ENCODE measurements around the gene USP5. TPM values are rescaled to one million over a fixed set of nuclear protein-coding genes. Genes with fewer than 3 reads are reported as not detected.

The USP5 gene
- total RNA-seq, 1 donor from 2014 or later: 146 TPM

GRCh38 chr12:6832125-6832524 is 19.8 kb upstream of the USP5 start:
- TF ChIP-seq EZH2 (IDR thresholded peaks at IDR 0.05; ENCODE audit: insufficient read depth, low read length): no peak
- no peak for TF ChIP-seq CTCF (IDR thresholded peaks at IDR 0.05; ENCODE audit: insufficient read depth, low read depth, low read length)
- Histone ChIP-seq H3K4me2 (ENCODE audit: low read length) (no peak overlapping the region), H3K36me3 (ENCODE audit: insufficient read depth, low read length) (peaks cover 25% of the 10 kb centered on the region), H3K4me1 (ENCODE audit: insufficient read depth, low read length) (peaks cover 12% of the 10 kb centered on the region), H3K27ac (ENCODE audit: low read depth, low read length) (no peak overlapping the region), H3K4me3 (ENCODE audit: insufficient read depth, low read depth, low read length) (no peak overlapping the region), H3K9me3 (ENCODE audit: insufficient read depth, low read depth, low read length) (no peaks in the 10 kb centered on the region), H4K20me1 (ENCODE audit: insufficient read depth, low read length) (peaks cover 23% of the 10 kb centered on the region), H3K9ac (ENCODE audit: low read length) (no peak overlapping the region), H3K27me3 (ENCODE audit: insufficient read depth, low read length) (no peaks in the 10 kb centered on the region), H2AFZ (ENCODE audit: low read depth, low read length) (no peak overlapping the region), H3K79me2 (ENCODE audit: insufficient read depth, low read length) (peaks cover 29% of the 10 kb centered on the region)
- Mint-ChIP-seq H3K27ac (ENCODE audit: unreplicated experiment) (no peak overlapping the region), H3K27me3 (ENCODE audit: low read depth, unreplicated experiment) (no peaks in the 10 kb centered on the region), H3K4me3 (ENCODE audit: unreplicated experiment) (no peak overlapping the region), H3K4me1 (ENCODE audit: low read depth, unreplicated experiment) (peaks cover 5% of the 10 kb centered on the region), H3K9me3 (ENCODE audit: unreplicated experiment) (no peaks in the 10 kb centered on the region), H3K36me3 (ENCODE audit: low read depth, unreplicated experiment) (peaks cover 6% of the 10 kb centered on the region)
- DNase-seq (ENCODE audit: low read depth) (no peak), FAIRE-seq (no peak)

- Histone ChIP-seq H4K20me1 (ENCODE audit: insufficient read depth, low read length) (peaks cover 24% of the 10 kb centered on the region), H3K4me1 (ENCODE audit: insufficient read depth, low read length) (peaks cover 6% of the 10 kb centered on the region), H3K27me3 (ENCODE audit: insufficient read depth, low read length) (no peaks in the 10 kb centered on the region), H3K27ac (ENCODE audit: low read depth, low read length) (no peak overlapping the region), H3K36me3 (ENCODE audit: insufficient read depth, low read length) (peaks cover 30% of the 10 kb centered on the region), H2AFZ (ENCODE audit: low read depth, low read length) (no peak overlapping the region), H3K4me2 (ENCODE audit: low read length) (no peak overlapping the region), H3K9me3 (ENCODE audit: insufficient read depth, low read depth, low read length) (no peaks in the 10 kb centered on the region), H3K9ac (ENCODE audit: low read length) (no peak overlapping the region), H3K79me2 (ENCODE audit: insufficient read depth, low read length) (peaks cover 24% of the 10 kb centered on the region), H3K4me3 (ENCODE audit: insufficient read depth, low read depth, low read length) (no peak overlapping the region)
- TF ChIP-seq CTCF (IDR thresholded peaks at IDR 0.05; ENCODE audit: insufficient read depth, low read depth, low read length) (no peak), EZH2 (IDR thresholded peaks at IDR 0.05; ENCODE audit: insufficient read depth, low read length) (no peak)
- Mint-ChIP-seq H3K27me3 (ENCODE audit: low read depth, unreplicated experiment) (no peaks in the 10 kb centered on the region), H3K27ac (ENCODE audit: unreplicated experiment) (no peak overlapping the region), H3K4me3 (ENCODE audit: unreplicated experiment) (no peak overlapping the region), H3K36me3 (ENCODE audit: low read depth, unreplicated experiment) (peaks cover 6% of the 10 kb centered on the region), H3K4me1 (ENCODE audit: low read depth, unreplicated experiment) (no peaks in the 10 kb centered on the region), H3K9me3 (ENCODE audit: unreplicated experiment) (no peaks in the 10 kb centered on the region)
- DNase-seq (ENCODE audit: low read depth) (no peak), FAIRE-seq (no peak)
Measured at GRCh38 chr12:6833189-6833890, 18.6 kb upstream of the USP5 start.

GRCh38 chr12:6834254-6834653 is 17.7 kb upstream of the USP5 start:
- peaks cover 16% of the 10 kb centered on the region for H3K79me2 ChIP-seq (ENCODE audit: insufficient read depth, low read length)
- H4K20me1 ChIP-seq (ENCODE audit: insufficient read depth, low read length): peaks cover 27% of the 10 kb centered on the region
- peaks cover 35% of the 10 kb centered on the region for H3K36me3 ChIP-seq (ENCODE audit: insufficient read depth, low read length)
- peaks cover 10% of the 10 kb centered on the region for H3K36me3 Mint-ChIP-seq (ENCODE audit: low read depth, unreplicated experiment)
- TF ChIP-seq EZH2 (IDR thresholded peaks at IDR 0.05; ENCODE audit: insufficient read depth, low read length) (no peak), CTCF (IDR thresholded peaks at IDR 0.05; ENCODE audit: insufficient read depth, low read depth, low read length) (no peak)
- no peaks in the 10 kb centered on the region for H3K9me3 ChIP-seq (ENCODE audit: insufficient read depth, low read depth, low read length)
- no peak for FAIRE-seq
- H3K4me3 ChIP-seq (ENCODE audit: insufficient read depth, low read depth, low read length): no peak overlapping the region
- no peaks in the 10 kb centered on the region for H3K27me3 ChIP-seq (ENCODE audit: insufficient read depth, low read length)
- H2AFZ ChIP-seq (ENCODE audit: low read depth, low read length): no peak overlapping the region
- H3K4me1 ChIP-seq (ENCODE audit: insufficient read depth, low read length): peaks cover 6% of the 10 kb centered on the region
- DNase-seq (ENCODE audit: low read depth): no peak
- no peak overlapping the region for H3K4me2 ChIP-seq (ENCODE audit: low read length)
- H3K27ac Mint-ChIP-seq (ENCODE audit: unreplicated experiment): no peak overlapping the region
- H3K4me1 Mint-ChIP-seq (ENCODE audit: low read depth, unreplicated experiment): no peaks in the 10 kb centered on the region
- H3K27me3 Mint-ChIP-seq (ENCODE audit: low read depth, unreplicated experiment): no peaks in the 10 kb centered on the region
- H3K9ac ChIP-seq (ENCODE audit: low read length): no peak overlapping the region
- H3K4me3 Mint-ChIP-seq (ENCODE audit: unreplicated experiment): no peak overlapping the region
- H3K9me3 Mint-ChIP-seq (ENCODE audit: unreplicated experiment): no peaks in the 10 kb centered on the region
- no peak overlapping the region for H3K27ac ChIP-seq (ENCODE audit: low read depth, low read length)

Data from astrocyte (in vitro differentiated cells and primary cell).